ENCODE results near the gene GSX2. TPM values are rescaled to one million over a fixed set of nuclear protein-coding genes. Genes with fewer than 3 reads are reported as not detected.

Gene GSX2
- polyA plus RNA-seq, 1 donor (not counting 4 experiments of a cell fraction or from before 2014, with no cell fraction given) = not detected

GRCh38 chr4:54149323-54149722 lies 49.4 kb downstream of the GSX2 start:
- dilution Hi-C loops (cut with MboI; ENCODE audit: extremely low pct_ligation_motif_present, low sequenced_read_pairs) = no loop called here
- Histone ChIP-seq H3K79me2 (ENCODE audit: control insufficient read depth, insufficient read depth, low read length) (no peaks in the 10 kb centered on the region), H3K9me1 (ENCODE audit: control insufficient read depth, extremely low read depth, insufficient read depth, low read length) (no peaks in the 10 kb centered on the region), H3K9ac (ENCODE audit: control insufficient read depth, extremely low read depth, insufficient read depth, low read length) (no peak overlapping the region), H4K20me1 (ENCODE audit: control insufficient read depth, extremely low read depth, insufficient read depth, low read length) (no peaks in the 10 kb centered on the region), H3K27me3 (ENCODE audit: control insufficient read depth, extremely low read depth, insufficient read depth, low read length) (no peaks in the 10 kb centered on the region), H3K9me3 (ENCODE audit: control insufficient read depth, low read depth, low read length) (no peaks in the 10 kb centered on the region), H3K4me2 (ENCODE audit: control insufficient read depth, extremely low read depth, insufficient read depth, low read depth, low read length) (no peak overlapping the region), H3K36me3 (ENCODE audit: control insufficient read depth in 2 of 2, extremely low read depth in 1 of 2, insufficient read depth in 2 of 2, low read length in 2 of 2) (no peaks in the 10 kb centered on the region), H3K27ac (ENCODE audit: control insufficient read depth, insufficient read depth, low read length) (no peak overlapping the region), H3K4me1 (ENCODE audit: control insufficient read depth, extremely low read depth, insufficient read depth, low read length) (peaks cover 19% of the 10 kb centered on the region), H2AFZ (ENCODE audit: control insufficient read depth, low read length) (no peak overlapping the region), H3K4me3 (ENCODE audit: control insufficient read depth in 2 of 3, extremely low read depth in 1 of 3, insufficient read depth in 2 of 3, low read depth in 1 of 3, low read length in 3 of 3) (no peak overlapping the region)
- no peak for TF ChIP-seq CTCF (optimal IDR thresholded peaks at IDR 0.05 in 1 of 3, IDR thresholded peaks at IDR 0.05 in 1 of 3, conservative IDR thresholded peaks at IDR 0.05 in 1 of 3; ENCODE audit: extremely low read depth in 1 of 3, insufficient read depth in 2 of 3, low read length in 3 of 3)
- TF ChIP-seq EZH2 (IDR thresholded peaks at IDR 0.05; ENCODE audit: low read length) = no peak
- FAIRE-seq = no peak
- DNase-seq (ENCODE audit: low read depth, low spot score) = no peak

Small RNA genes within 50 kb of the gene (small RNA-seq; reads per million reads assigned to genes)
- 0 to 0.25 (median 0) reads per million in 3 experiments for gene AC110792.1 (ENCODE audit: insufficient read length in 3 of 3, low read depth in 3 of 3, low replicate concordance in 1 of 3)

Other genes starting within 250 kb of the GSX2 start
- 14.8 to 21.9 TPM (median 16.9 TPM) in 3 replicates for gene CHIC2, start 35.6 kb upstream of the GSX2 start, polyA plus RNA-seq
- gene PDGFRA, start 129.1 kb downstream of the GSX2 start, polyA plus RNA-seq = 0.22 to 0.40 TPM (median 0.27 TPM) in 3 replicates